MM.1S (cell line): ENCODE results near the gene FASTK.

Source experiments
- CTCF ChIP-seq: fragments of 300-600 bp; sonication (generic); IDR thresholded peaks from 2 replicates; pipeline ENCODE4 v1.5.1; 2016; ENCODE audit warnings: antibody characterized with exemption, low read length, mixed read lengths
- EZH2 ChIP-seq: fragments of 300-600 bp; sonication (generic); optimal IDR thresholded peaks from 2 replicates; pipeline ENCODE3; 2017; ENCODE audit warnings: low read depth, mild to moderate bottlenecking, antibody characterized with exemption, low read length, mixed read lengths
- EZH2phosphoT487 ChIP-seq: fragments of 300-600 bp; sonication (generic); IDR thresholded peaks from 2 replicates; pipeline ENCODE4 v1.6.1; 2018; ENCODE audit warnings: antibody characterized with exemption, low read length

GRCh38 chr7:151071032-151071866 lies 9.4 kb downstream of the FASTK start:
- no peak for TF ChIP-seq EZH2phosphoT487
- TF ChIP-seq CTCF, result no peak
- TF ChIP-seq EZH2, result no peak
